ENCODE results near the gene WDR26.
"Not testable (repeated sequence)": the region's sequence is repeated elsewhere in the genome, so short reads cannot be mapped to it uniquely, and the experiment has no call there.

The WDR26 gene

DNA sequence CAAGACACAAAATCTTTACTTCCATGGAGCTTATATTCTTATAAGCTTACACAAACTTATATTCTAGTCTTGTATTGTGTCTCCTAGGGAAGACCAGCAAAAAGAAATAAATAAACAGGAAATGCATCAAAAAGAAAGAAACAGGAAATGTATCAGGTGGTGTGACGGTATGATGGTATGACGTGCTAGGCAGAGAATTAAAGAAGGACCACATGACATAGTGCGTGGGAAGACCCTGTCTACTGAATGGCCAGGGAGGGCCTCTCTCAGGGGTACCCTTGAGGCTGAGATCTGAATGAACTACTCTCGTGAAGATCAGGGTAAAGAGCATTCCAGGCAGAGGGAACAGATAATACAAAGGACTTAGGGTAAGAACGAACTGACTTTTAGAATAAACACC is 15.6 kb upstream of the WDR26 start:
- TF ChIP-seq ZNF274 (IDR thresholded peaks at IDR 0.05; ENCODE audit: low read depth, low read length), result no peak

DNA sequence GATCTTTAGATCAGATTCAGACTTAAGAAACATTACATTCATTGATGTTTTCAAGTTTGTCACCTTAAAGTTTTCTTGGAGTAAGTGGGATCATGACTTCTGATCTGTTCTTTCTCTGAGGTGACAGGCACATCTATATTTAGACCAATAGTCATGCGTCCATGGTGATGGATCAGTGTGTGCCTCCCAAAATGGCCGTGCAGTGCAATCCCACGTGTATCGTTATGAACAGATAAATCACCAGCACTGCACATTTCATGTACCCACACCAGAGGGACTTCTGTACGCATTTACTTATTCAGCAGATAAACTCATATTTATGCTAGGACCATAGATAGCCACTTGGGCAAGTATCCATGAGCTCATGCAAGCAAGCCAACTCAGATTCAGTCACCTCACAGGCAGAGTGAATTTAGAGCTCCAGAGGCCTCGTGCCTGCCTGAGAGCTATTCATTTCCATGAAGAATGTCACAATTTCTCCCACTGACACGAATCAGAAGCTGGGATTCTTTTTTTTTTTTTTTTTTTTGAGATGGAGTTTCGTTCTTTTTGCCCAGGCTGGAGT is 13.9 kb upstream of the WDR26 start:
- no peak overlapping the region for H3K4me3 ChIP-seq (ENCODE audit: low read length)
- TF ChIP-seq ZNF274 (IDR thresholded peaks at IDR 0.05; ENCODE audit: low read depth, low read length), result no peak

More for the DNA sequence above, 15.6 kb upstream of the WDR26 start:
- no peak overlapping the region for H3K4me3 ChIP-seq (ENCODE audit: low read length)

DNA sequence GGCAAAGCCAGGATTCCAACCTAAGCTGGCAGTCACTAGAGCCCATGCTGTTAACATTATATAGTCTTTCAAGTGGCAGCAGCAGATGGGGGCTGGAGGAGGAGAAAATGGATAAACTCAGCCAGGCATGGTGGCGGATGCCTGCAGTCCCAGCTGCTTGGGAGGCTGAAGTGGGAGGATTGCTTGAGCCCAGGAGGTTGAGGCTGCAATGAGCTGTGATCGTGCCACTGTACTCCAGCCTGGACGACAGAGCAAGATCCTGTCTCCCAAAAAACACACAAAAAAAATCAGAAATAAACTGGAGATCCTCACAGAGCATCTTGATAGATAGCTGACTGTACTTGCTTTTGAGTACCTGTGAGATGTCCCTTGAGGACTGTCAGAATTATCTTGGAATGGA is 13.4 kb upstream of the WDR26 start:
- TF ChIP-seq ZNF274 (IDR thresholded peaks at IDR 0.05; ENCODE audit: low read depth, low read length), result no peak
- H3K4me3 ChIP-seq (ENCODE audit: low read length), result no peak overlapping the region

DNA sequence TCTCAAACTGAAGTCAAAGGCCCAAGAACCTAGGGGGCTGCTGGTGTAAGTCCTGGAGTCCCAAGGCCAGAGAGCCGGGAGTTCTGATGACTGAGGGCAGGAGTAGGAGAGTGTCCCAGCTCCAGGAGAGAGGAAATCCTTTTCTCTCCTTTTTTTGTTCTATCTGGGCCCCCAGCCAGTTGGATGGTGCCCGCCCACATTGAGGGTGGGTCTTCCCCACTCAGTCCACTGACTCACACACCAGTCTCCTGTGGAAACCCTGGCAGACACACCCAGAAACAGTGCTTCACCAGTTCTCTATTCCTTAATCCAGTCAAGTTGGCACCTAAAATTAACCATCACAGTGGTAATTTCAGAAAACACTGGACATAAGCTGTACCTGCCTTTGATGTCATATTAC is 12.7 kb upstream of the WDR26 start:
- no peak for TF ChIP-seq ZNF274 (IDR thresholded peaks at IDR 0.05; ENCODE audit: low read depth, low read length)
- H3K4me3 ChIP-seq (ENCODE audit: low read length), result no peak overlapping the region

DNA sequence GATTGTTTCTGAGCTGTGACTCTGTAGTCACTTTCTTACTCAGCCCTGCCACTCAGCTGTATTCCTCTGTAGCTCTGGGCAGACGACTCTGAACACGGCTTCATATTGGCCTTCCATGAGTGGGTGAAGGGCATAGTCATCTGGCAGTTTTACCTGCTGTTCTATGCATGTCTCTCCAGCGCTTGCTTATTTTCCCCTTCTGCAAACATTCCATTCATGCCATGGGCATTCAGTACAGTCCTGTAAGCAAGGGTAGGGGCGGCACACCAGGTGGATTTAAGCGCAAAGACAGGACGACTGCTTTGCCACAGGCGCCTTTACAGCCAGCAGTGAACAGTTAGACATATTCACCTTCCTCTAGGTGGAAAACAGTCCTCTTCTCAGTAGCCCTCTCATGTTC is 4.4 kb upstream of the WDR26 start:
- no peak overlapping the region for H3K4me3 ChIP-seq (ENCODE audit: low read length)
- no peak for TF ChIP-seq ZNF274 (IDR thresholded peaks at IDR 0.05; ENCODE audit: low read depth, low read length)

DNA sequence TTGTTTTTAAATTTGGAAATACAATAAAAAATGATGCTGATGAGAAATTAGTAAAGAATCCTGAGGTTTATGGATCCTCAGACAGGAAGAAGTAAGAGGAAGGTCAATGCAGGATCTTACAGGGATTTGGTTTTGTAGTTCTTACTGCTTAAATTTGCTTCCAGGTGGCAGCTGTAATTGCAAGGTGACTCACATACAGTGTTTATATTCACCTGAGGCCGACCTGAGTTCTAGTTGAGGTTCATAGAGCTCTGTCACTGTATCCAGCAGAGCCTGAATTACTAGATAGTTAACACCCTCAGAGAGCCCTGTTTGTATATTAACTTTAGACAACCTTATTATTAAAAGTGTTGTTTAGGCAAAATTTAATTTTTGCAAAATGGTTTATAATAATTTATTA is 1.4 kb upstream of the WDR26 start:
- TF ChIP-seq ZNF274 (IDR thresholded peaks at IDR 0.05; ENCODE audit: low read depth, low read length), result no peak
- peak overlapping the region; percentile 27 for H3K4me3 ChIP-seq (ENCODE audit: low read length)

DNA sequence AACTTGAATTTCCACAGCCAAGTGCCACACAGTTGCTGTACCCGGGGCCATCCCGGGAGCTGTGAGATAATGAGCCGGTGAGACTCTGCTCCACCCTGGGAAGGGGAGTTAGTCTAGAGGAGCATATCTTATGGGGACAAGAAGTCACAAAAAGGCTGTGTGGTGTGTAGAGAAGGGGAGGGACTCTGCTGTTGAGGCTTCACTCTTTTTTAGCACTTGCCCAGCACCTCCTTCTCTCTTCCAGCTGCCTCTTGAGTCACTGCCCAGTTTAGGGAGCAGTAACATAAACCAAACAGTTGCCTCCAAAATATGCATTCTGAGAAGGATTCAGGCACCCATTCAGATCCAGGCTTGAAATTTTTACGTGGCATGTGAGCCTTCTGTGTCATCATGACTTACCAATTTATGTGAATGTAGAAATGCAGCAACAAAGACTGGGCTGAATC is 744 bp upstream of the WDR26 start:
- no peak for TF ChIP-seq ZNF274 (IDR thresholded peaks at IDR 0.05; ENCODE audit: low read depth, low read length)
- H3K4me3 ChIP-seq (ENCODE audit: low read length), result peak overlapping the region; percentile 80

DNA sequence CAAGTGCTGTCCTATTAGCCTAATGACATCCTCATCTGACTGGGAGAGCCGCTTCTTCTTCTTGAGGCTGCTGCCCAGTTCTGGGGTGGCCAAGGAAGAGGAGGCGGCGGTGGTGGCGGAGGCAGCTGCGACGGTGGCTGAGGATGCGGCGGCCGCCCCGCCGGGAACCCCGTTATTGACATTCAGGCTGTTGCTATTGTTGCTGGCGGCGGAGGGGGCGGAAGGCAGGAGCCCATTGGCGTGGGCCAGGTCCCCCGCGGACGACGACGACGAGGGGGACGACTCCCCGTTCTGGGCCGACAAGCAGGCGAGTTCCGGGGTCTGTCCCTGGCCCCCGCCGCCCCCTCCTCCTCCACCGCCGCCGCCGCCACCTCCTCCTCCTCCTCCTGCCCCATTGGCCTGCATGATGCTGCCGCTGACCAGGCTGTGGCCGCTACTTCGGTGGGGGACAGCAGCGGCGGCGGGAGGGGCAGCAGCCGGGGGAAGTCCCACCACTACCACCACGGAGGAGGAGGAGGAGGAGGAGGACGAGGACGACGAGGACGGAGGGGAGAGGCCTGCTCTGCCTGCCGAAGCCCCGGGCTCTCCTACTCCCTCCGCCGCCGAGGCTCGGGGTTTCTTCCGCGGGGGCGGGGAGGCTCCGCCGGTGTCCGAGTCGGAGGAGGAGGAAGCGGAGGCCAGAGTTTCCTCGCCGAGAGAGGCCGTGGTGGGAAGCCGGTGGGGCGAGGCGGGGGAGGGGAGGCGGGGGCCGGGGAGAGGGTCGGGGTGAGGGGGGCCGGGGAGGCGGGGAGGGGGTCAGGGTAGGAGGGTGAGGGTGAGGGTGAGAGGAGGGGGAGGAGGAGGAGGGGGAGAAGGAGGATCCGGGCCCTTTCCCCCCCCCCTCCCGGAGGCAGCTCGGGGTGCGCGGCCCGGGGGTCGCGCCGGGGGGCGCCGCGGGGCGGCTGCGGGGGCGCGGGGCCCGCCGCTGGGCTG is 610 bp downstream of the WDR26 start:
- peak overlapping the region; percentile 80 for H3K4me3 ChIP-seq (ENCODE audit: low read length)
- no peak for TF ChIP-seq ZNF274 (IDR thresholded peaks at IDR 0.05; ENCODE audit: low read depth, low read length)

DNA sequence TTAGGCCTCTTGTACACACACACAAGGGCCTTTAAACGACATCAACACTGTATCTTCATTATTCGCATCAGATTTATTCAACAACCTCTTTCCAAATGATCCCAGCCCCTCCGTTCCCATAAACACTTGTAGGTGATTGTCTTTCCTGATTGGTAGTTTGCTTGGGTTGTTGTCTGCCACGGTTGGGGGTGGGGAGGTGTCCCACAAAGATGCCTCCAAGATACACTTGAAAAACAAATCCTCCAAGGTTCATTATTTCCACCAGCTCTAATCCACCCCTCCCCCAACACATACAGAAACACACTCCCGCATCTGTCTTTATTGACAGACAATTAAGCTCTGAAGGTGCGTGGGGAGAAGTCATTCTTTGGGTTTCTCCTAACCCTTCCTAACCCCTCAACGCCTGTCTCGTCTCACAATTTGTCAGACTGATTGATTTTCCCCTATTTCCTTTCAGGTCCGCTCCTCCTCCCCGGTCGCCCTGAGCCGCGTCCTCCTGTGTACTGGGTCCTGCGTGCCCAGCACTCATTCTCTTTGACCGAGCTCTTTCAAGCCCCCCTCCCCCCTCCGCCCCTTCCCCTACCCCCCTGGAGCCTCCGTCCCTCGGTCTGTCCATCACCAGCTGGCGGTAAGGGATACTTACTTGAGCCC is 1.4 kb downstream of the WDR26 start:
- H3K4me3 ChIP-seq (ENCODE audit: low read length), result peak overlapping the region; percentile 80
- TF ChIP-seq ZNF274 (IDR thresholded peaks at IDR 0.05; ENCODE audit: low read depth, low read length), result no peak

DNA sequence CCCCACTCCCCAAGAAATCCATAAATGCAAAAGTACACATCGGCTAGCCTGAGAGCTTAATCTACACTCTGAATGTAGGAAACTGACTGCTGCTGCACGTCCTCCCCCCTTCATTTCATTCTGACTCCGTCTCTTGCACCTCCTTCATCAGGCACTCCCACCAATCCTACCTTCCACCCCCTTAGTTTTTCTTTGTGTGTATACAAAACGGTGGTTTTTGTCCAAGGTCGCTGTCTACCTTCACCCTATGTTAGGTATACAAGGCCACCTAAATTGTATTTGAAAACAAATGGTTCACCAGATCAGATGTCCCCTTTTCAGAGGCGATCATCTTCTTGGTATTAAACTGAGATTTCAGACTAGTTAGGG is 1.9 kb downstream of the WDR26 start:
- H3K4me3 ChIP-seq (ENCODE audit: low read length), result peak overlapping the region; percentile 80
- no peak for TF ChIP-seq ZNF274 (IDR thresholded peaks at IDR 0.05; ENCODE audit: low read depth, low read length)

DNA sequence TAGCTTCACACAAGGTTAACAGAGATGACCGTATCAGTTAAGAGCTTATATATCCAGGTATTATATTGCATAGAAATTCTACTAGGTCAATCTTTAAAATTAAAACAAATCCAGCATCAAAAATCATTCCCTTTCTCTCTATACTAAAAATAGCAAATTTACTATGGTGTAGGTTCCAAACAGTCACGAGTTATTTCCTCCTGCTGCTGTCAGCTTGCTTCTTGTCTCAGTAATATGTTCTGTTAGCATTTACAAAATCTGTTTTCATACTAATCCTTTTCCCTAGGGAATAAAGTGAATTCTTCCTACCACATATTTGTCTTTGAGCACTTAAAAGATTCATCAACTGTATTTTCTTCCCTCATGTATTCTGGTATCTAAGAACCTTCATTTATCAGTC is 2.5 kb downstream of the WDR26 start:
- TF ChIP-seq ZNF274 (IDR thresholded peaks at IDR 0.05; ENCODE audit: low read depth, low read length), result no peak
- peak overlapping the region; percentile 80 for H3K4me3 ChIP-seq (ENCODE audit: low read length)

DNA sequence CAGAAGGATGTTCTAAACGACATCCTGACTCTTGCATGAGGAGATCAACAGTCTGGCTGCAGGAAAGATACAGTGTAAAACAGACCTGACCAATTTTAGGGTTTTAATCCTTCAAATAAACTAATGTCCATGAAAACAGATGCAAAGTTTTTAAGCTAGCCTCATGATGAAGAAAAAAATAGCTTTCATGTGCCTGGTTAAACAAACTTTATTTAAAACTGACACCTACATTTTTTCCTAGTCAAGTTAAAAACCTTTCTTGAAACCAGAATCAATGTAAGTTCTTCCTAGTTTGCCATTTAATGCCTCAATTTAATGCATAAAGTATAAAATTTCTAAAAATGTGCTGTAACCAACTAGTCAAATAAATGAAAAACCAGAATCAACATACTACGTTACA is 2.9 kb downstream of the WDR26 start:
- peak overlapping the region; percentile 80; the same call in 1 of the 2 replicates for H3K4me3 ChIP-seq (ENCODE audit: low read length)
- TF ChIP-seq ZNF274 (IDR thresholded peaks at IDR 0.05; ENCODE audit: low read depth, low read length), result no peak

DNA sequence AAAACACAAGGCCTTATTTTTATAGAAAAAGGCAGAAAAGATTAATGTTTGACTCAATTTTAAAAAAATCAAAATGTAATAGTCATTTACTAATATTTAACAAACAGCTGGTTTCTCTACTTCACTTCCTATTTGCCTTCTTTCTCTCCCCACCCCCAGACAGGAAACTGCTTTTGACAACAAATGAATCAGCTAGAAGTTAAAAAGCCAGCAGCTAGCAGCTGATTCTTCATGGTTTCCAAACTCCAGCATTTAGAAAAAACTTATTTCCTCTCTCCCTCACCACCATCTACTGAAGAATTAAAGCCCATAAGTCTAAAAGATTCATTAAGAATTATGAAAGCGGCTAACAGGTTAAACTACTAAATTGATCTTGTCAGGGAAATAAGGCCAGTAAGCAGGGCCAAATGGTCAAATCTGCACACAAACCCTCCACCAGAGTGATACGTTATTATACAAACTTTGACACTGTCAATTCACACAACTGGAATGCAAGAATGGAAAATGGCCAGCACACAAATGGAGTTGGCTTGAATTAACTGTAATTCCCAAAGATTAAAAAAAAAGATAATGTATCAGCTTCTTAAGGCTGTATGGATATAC is 4.0 kb downstream of the WDR26 start:
- H3K4me3 ChIP-seq (ENCODE audit: low read length), result peak overlapping the region; percentile 26; the same call in 1 of the 2 replicates
- no peak for TF ChIP-seq ZNF274 (IDR thresholded peaks at IDR 0.05; ENCODE audit: low read depth, low read length)

DNA sequence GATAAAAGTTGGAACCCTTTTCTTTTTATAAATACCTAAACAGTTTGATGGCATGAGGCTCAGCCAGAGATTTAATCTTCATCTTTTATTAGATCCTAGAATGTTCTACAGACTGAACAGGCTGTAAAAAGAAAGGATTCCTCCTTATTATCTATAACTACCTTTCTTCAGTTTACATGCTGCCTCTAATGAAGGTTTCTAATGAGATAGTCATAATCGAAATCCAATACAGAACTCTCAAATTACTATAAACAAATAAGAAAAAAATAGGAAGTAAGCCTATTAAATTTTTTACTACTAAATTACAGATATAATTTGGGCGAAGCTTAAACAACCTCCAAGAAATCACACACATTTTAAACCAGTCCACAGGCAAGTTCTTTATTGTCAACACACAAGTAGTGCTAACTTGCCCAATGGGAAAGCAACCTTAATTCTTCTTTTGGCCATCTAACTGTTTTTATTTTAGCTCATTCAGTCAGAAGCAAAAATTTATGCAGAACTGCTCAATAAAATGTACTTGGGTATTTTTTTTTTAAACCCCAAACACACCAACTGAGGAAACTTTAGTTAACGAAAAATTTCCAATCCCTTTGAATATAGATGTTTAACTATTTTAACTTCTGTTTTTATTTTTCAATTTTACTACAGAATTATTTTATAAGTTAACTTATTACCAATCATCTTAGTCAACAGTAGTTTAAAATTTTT is 4.8 kb downstream of the WDR26 start:
- no peak for TF ChIP-seq ZNF274 (IDR thresholded peaks at IDR 0.05; ENCODE audit: low read depth, low read length)
- H3K4me3 ChIP-seq (ENCODE audit: low read length), result no peak overlapping the region; the same call in 1 of the 2 replicates

DNA sequence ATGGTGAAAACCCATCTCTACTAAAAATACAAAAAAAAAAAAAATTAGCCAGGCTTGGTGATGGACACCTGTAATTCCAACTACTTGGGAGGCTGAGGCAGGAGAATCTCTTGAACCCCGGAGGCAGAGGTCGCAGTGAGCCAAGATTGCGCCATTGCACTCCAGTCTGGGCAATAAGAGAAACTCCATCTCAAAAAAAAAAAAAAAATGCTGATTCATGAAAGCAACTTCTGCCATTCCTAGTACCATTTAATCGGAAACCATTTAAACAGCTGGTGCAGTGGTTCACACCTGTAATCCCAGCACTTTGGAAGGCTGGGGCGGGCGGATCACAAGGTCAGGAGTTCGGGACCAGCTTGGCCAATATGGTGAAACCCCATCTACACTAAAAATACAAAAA is 5.9 kb downstream of the WDR26 start:
- not testable (repeated sequence) for H3K4me3 ChIP-seq (ENCODE audit: low read length)

Measured in GM08714 (cell line).